Spleen (tissue), 7 donors: Measurements from ENCODE around the gene PBX1.

Source experiments
- CTCF ChIP-seq, 11 experiments: fragments of 200-600 bp in 7 of 11; fragments of 450-650 bp in 4 of 11; sonication (generic) in 4 of 11; IDR thresholded peaks in 8 of 11; conservative IDR thresholded peaks in 3 of 11; 1 replicate in 7 of 11; 2 replicates in 4 of 11; pipeline versions ENCODE4 v1.4.0 to v1.8.0; 2016 to 2021; ENCODE audit warnings: antibody characterized with exemption in 11 of 11, inconsistent platforms in 4 of 11, mild to moderate bottlenecking in 1 of 11
- POLR2A ChIP-seq, 3 donors: fragments of 450-650 bp; IDR thresholded peaks; one replicate each; pipeline ENCODE4 v1.5.1; 2017; ENCODE audit warnings: antibody characterized with exemption in 3 of 3, mild to moderate bottlenecking in 1 of 3
- donor health status: DM: no; HTN: no; CAD: no; lungs with moderate emphysema.
- donor health status: DM: no; HTN: no; CAD: no.
- donor health status: DM: no; HTN: no; CAD: no.

GRCh38 chr1:164619006-164619784, 60.2 kb downstream of the PBX1 start:
- TF ChIP-seq CTCF (IDR thresholded peaks at IDR 0.05 in 8 of 11, conservative IDR thresholded peaks at IDR 0.05 in 3 of 11) (no peak), POLR2A (IDR thresholded peaks at IDR 0.05) (no peak)
